Globus pallidus (tissue), 1 donor: Measurements from ENCODE around the gene TMEM184A.

Source experiments
- DNase-seq: peaks from one replicate; pipeline ENCODE4 v3.0.0-alpha.2; 2015; ENCODE audit warnings: low spot score

TMEM184A gene

DNA sequence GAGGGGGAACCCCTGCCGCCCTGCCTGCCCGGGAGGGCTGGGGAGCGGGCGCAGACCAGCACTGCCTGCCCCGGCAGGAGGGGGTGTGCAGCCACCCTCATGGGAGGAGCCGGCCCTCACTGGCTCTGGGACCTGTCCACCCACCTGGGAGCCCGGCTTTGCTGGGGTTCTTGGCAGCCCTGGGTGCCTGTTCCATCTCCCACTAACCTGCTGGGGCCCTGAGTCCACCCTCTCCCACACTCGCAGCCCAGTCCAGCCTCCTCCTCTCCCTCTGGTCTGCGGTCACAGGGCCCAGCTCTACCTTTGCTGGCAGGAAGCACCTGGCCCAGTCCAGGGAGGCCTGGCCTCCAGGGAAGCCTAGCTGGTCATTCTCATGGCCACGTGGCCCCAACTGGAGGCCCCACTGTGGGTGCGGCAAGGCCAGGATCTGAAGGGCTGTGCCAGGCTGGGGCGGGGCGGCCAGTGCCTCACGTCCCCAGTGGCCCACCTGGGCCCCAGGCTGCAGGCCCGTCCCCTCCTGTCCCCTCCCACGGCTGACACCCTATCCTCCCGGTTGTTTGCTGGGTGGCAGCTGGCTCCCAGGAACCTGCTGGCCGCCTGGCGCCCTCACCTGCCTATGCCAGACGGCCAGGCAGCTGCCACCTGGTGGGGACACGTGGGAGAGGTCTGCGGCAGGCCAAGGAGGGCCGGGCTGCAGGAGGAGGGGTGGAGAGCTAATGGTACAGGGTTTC lies at the start of gene TMEM184A:
TMEM184A (minus strand) TSS at position 393 of the 731 bp plus-strand sequence. CDS start 721 bp downstream, outside the sequence.
- DNase-seq = no peak

DNA sequence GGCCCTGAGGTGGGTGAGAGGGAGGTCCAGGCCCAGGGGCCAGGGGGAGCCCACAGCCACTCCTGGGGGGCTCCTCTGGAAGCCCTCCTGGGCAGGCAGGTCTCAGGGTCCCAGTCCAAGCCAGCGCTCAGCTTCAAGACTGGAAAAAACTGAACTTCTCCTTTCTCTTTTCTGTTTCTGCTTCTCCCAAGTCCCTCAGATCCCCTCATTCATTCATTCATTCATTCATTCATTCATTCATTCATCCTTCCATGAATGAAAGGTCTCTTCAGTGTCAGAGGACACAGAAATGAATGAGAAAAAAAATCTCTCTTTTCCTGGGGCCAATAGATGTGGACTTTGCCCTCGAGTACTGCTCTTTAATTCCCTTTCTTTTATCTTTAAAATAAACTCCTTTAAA lies 48.4 kb upstream of the TMEM184A start:
- no peak for DNase-seq

DNA sequence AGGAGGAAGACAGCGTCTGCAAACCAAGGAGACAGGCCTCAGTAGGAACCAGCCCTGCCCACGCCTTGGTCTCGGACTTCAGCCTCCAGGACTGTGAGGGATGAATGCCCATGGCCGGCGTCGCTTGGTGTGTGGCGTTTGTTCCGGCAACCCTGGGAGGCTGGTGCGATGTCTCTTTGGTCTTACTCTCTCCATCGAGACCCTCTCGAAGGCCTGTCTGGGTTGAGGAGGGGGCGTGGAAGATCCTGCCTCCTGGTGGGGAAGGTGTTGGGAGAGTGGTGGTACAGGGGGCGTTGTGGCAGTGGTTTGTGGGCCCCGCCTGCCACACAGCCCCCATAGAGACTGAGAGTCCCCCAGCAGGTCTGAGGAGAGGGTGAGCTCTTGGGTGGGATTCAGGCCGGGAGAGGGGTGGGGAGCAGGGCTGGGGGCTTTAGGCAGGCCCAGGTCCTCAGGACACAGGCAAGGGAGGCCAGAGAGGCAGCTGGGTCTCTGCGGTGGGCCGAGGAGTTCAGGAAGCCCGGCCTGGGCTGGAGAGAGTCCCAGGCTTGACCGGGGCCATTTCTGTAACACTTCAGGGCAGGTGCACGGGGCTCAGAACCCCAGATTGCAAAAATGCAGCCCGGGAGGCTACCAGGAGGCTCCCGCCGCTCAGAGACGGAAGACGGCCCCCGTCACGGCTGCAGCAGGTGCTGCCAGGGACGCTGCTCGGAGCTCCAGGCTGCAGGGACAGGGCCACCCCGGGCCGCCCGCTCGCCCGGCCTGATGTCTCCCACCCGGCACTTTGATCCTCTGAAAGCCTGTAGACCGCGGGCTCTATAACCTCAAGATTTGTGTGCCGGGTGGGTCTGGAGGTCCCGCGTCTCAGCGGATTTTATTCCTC lies 47.6 kb upstream of the TMEM184A start:
- DNase-seq = no peak

DNA sequence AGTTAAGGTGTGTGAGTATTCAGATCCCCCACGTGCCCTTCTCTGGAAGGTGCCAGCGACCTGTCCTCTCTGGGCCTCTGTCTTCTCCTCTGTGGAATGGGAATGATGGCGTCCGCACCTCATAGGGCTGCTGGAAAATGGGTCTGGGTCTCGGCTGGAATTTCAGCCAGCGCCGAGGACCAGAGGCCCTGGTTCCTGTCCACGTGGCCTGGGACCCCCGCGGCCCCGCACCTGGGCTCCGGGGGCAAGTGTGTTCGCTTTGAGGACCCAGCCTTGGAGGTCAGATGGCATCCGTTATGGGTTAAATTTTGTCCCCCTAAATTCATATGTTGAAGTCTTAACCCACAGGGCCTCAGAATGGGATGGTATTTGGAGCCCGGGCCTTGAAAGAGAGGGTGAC lies 46.4 kb upstream of the TMEM184A start:
- no peak for DNase-seq

DNA sequence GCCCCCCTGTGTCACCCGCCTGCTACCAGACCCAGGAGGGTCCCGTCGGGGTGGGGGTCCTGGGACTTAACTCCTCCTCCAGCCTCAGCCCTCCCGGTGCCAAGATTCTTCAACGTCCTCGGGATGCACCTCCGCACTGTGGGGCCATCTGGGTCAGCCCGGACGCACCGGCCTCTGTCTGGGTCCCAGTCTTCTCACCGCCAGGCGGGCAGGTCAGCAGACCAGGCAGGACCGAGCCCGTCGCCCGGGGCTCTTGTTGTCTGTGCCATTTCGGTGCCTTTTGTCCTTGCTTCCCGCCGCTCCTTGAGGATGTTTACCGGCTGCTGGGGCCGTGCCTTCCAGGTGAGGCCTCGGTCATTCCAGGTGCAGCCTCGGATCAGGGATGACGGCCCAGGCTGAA lies 46.0 kb upstream of the TMEM184A start:
- DNase-seq = no peak

DNA sequence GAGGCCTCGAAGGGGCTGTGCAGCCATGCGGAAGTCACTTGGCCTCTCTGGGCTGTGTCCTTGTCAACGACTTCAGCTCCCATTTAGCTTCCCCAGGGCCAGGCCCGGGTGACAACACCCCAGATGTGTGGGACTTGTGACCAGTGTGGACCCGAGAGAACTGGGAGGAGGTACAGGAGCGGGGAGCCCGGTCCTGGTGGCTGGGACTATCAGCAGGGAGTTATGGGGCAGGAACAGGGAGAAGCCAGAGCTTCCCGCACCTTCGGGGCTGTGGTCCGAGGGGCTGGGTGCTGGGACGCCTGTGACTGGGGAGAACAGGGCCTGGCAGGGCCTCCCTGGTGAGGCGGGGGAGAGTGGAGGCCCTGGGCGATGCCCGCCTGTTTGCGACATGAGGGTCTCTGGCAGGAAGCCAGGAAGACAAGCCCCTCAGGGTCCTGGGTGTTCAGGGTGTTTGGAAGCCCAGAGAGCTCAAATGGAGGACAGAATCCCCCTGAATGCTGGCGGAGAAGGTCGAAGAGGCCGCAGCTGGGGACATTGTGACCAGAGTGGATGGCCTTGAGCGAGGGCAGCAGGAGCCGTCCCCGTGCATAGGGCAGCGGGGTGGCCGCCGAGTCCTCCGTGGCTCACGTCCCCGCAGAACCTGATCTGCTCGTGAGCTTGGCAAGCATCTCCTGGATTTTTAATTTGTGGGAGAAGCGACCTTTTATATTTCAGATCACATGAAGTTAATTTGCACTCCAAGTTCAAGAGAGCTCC lies 43.8 kb upstream of the TMEM184A start:
- DNase-seq = no peak

DNA sequence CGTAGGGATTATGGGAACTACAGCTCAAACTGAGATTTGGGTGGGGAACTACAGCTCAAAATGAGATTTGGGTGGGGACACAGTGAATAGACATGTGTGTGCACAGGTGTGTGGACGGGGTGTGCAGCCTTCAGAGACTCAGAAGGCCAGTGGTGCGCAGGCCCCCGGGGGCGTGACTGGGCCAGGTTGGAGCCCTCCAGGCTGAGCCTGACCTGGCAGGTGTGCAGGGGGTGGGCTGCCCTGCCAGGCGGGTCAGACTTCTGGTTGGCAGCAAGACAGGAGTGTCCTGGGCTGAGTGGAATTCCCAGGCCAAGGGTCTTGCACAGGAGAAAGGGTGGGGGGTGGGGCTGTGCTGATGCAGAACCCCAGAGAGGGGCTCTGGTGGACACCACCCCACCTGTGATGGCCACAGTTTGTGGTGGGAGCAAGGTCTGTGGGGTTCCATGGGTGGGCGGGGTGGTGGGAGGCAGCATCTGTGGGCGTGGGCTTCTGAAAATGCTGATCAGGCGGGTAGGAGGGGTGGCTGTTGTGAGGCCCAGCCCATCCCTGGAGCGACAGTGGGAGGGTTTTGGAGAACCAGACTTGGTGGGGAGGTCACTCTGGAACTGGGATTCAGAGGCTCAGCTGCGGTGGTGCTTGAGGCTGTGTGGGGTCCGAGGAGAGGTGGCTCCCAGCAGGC lies 43.1 kb upstream of the TMEM184A start:
- DNase-seq = no peak

DNA sequence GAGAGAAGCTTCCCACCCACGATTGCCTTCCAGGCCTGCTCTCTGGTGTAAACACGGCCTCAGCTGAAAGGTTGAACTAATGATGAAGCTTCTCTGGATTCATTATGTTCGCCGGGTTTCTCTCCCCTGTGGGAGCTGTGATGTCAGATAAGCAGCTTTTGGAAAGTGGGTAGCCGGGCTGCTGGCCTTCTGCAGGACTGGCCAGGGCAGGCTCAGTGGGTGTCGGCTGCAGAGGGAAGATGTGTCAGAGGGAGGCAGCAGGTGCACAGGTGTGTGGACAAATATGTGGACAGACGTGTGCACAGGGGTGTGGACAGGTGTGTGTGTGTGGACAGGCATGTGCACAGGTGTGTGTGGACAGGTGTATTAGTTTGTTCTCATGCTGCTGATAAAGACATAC lies 42.3 kb upstream of the TMEM184A start:
- DNase-seq = no peak

DNA sequence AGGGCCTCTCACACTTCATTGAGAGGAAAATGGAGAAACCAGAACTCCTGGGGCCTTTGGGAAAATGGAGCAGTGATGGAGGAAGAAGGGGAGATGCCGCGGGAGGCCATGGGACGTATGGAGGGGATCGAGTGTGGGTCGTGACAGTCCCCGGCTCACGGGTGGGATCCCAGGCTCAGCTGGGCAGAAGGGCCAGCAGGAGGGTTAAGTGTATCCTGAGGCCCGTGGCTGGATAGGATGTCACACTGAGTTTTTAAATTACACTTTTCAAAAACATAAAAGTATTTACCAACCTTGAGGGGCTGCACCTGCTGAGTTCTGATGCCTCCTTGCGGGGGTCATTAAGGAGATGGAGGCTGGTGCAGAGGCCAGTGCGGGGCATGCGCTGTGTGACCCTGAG lies 41.8 kb upstream of the TMEM184A start:
- no peak for DNase-seq

DNA sequence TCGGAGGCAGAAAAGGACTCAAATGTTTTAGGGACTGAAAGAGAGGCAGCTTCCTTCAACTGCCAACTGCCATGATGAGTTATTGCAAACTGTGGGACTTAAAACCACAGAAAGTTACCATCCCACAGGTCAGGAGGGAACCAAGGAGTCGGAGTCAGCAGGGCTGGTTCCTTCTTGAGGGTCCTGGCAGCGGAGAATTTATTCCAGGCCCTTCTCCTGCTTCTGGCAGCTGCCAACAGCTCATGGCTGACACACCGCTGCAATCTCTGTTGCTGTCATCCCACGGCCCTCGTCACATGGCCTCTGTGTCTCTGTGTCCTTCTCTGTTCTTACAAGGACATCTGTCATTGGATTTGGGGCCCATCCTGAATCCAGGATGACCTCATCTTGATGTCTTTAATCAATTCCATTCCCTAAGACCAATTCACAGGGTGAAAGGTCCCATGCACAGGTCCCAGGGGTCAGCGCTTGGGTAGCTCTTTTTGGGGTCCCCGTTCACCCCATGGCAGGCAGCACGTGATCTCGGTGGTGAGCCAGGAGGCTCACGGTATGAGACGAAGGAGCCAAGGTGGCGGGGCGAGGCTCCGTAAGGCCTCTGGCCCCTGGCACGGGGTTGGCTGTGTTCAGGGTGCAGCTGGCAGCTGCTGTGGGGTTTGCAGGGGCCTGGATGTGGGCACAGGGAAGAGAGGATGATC lies 41.2 kb upstream of the TMEM184A start:
- DNase-seq = no peak

DNA sequence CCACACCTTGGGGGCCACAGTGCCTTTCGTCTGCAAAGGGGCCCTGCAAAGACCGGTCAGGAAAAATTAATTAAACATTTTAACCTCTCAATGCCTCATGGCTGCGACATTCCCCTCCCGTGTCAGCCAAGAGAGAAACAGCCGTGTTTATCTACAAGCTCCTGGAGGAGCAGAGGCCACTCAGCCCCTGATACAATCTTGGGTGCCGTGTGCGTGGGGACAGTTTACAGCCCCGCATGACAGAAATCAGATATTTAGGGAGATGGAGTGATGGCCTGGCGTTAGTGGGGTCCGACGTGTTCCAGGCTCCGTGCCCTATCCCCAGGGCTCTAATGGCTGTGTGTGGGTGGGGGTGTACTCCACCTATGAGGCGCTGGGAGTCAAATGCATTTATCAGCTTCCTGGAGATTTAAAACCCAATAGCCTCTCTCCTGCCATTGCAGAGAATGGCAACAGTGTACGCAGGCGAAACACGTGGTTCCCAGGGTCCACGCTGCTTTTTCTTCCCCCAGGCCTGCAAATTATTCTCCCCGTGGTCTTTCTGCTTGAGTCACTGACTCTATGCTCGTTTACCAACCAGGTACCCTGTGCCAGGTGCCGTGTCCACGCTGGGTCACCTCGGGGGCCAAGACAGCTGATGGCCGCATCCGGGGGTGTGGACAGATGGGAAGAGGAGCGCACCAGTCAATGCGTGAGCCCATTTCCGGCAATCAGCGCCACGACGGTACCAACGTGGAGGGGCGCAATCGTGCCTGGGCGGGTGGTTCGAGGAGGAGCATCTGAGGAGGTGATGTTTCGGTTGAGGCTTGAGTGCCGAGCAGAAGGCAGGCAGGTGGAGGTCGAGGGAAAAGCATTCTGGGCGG lies 40.4 kb upstream of the TMEM184A start:
- no peak for DNase-seq

DNA sequence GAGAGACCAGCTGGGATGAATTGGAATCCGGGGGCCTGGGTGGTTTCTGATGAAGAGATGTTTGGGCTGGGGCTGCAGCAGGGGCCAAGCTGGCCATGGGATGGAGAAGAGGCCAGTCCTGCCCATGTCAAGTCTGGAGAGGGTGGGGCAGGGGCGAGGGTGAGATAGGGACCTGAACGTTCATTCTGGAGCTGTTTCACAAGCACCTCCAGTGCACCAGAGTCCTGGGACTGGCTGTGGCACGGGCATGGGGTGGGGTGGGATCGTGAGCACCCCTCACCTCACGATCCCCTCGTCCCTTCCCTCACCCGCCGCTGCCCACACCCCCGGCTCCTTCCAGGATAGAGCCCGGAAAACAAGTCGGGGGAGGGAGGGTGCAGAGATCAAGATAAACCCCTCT lies 39.6 kb upstream of the TMEM184A start:
- DNase-seq = no peak

DNA sequence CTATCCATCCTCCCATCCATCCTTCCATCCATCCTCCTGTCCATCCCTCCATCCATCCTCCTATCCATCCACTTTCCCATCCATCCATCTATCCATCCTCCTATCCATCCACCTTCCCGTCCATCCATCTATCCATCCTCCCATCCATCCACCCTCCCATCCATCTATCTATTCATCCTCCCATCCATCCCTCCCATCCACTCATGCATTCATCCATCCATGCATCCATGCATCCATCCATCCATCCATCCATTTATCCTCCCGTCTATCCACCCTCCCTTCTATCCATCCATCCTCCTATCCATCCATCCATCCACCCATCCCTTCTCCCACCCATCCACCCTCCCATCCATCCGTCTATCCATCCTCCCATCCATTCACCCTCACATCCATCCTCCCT lies 39.0 kb upstream of the TMEM184A start:
- DNase-seq = no peak

DNA sequence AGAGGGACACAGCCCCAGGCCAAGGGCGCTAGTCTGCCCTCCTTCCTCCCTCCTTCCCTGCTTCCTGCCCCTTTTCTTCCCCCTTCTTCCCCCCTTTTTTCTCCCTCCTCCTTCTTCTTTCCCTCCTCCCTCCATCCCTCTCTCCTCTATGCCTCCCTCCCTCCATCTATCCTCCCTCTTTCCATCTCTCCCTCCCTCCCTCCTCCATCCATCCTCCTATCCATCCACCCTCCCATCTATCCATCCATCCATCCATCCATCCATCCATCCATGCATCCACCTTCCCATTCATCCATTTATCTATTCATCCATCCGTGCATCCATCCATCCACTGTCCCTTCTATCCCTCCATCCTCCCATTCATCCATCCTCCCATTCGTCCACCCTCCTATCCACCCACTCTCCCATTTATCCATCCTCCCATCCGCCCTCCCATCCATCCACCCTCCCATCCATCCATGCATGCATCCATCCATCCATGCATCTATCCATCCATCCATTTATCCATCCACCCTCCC lies 38.0 kb upstream of the TMEM184A start:
- DNase-seq = no peak

DNA sequence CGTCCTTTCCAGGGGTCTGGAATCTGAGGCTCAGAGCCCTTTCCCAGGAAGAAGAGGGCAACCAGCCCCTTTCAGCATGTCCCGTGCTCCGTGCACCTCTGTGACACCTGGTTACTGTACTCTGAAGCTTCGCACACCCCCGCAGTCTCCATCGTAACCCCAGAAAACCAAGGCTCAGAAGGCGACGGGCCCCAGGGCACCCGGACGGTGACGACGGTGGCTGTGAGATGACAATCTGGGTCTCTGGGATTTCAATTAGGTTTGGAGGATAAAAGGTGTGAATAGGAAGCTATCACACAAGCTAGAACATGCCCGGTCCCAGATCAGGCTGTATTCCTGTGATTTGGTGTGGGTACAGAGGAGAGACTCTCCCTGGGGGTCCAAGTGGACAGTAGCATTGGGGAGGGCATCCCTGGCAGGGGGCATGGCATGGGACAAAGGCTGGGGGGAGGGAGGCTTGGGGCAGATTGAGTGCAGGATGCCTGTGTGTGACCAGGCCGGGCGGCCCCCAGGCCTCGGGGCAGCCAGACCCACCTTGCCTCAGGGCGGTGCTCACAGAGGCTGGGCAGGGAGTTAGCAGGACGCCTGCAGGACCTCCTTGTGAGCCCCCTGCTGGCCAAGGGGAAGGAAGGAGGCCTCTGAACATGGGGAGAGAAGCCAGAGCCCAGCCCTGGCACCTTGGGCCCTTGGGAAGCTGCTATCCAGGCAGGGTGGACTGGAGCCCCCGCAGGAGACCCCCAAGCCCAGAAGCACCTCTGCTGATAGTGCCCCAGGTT lies 37.3 kb upstream of the TMEM184A start:
- no peak for DNase-seq

DNA sequence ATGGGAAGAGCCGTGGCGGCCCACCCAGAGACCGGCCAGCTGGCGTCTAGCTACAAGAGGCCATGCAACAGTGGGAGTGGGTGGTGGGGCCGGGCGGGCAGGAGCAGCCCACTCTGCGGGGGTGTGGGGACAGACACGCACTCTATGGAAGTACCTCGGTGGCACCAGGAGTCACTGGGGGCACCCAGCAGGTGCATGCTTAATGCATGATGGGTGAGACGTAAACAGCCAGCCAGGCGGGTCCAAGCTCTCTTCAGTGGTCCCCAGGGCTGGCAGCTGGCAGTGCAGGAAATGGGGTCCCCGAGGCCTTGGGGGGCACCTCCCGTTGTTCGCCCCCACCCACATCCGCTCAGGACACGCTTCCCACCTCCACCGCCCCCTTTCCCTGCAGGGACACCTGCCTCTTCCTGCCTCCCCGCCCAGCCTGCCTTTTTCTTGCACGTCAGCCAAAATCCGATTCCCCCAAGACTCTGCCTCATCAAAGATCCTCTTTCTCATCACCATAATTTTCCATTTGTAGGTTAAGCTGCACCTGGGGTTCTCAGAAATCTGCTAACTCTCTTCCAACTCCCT lies 36.4 kb upstream of the TMEM184A start:
- DNase-seq = no peak

DNA sequence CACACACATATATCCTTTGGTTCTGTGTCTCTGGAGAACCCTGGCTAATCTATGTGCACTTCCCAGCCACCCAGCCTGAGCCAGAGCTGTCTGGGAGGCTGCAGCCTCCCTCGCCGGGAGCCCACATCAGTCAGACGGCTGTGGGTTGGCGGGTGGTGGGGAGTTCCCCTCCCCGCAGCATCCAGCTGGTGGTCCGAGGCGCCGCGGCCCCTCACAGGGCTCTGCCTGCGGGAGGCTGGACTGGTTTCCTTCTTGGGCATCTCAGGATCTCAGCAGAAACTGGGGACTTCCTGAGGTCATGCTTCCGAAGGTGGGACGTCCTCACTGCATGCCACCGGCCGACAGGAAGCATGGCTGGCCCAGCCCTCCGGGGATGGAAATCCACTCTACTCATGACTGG lies 35.9 kb upstream of the TMEM184A start:
- no peak for DNase-seq

DNA sequence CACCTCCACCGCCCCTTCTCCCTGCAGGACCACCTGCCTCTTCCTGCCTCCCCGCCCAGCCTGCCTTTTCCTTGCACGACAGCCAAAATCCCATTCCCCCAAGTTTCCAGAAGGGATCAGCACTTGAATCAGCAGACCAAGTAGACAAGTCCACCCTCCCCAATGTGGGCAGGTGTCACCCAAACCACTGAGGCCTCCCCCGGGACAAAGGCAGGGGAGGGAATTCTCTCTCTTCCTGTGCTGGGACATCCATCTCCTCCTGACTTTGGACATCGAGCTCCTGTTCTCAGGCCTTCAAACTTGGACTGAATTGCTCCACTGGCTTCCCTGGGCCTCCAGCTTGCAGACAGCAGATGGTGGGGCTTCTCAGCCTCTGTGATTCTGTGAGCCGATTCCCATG lies 35.4 kb upstream of the TMEM184A start:
- DNase-seq = no peak

DNA sequence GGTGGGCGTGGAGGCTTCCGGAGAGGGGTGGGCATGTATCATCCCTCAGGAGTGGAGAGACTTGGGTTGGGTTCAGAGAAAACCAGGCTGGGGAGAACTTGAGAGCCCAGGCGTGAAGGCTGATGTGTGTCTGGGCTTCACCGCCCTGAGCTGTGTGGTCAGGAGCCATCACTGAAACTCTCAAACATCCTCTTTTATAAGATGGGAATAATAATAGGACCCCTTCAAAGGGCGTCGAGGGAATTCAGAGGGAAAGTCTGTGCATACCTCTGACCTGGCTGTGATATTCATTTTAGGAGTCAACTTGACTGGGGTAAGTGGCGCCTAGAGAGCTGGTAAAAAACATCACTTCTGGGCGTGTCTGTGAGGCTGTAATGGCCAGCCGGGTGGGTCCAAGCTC lies 34.9 kb upstream of the TMEM184A start:
- no peak for DNase-seq
